ENCODE results near the gene TTLL9. TPM values are rescaled to one million over a fixed set of nuclear protein-coding genes. Genes with fewer than 3 reads are reported as not detected.

TTLL9 gene
- total and polyA plus RNA-seq, 2 of the 13 experiments (the other 11 are each of a cell fraction or from before 2014, with no cell fraction given), result not detected

DNA sequence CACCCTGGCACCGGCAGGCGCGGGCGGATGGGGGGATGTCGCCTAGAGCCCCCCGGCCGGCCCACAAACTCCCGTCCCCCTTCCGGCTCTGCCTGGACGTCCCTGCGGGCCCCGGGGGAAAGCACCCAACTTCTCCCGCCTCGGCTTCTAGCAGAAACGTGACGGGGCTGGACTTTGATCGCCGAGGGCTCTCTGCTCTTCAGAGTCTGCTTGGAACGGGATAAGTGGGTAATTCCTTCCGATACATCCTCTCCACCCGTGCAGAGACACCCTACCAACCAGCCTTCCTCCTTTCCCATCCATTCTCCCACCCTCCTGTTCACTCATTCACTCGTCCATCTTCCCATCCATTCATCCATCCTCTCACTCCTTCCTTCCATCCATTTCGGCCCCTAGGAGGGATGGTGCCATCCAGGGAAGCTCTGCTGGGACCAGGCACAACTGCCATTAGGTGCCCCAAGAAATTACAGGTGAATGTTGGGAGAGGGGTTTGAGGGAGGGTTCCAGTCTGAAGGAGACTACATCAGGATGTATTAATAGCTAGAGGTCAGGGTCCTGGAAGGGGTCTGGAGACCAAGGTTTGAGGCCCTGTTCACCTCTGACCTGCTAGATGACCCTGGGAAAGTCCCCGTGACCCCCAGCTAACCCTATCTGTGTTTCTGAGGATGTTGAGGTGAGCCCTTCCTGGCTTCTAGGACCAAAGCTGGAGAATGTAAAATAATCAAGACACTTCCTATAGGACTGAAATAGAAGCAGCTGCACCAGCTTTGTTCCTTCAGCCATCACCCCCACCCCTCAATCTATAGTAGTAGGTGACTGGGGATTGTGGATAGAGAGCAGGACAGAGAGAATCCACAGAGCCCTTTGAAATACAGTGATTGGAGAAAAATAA is 538 bp downstream of the TTLL9 start (continued):
- TF ChIP-seq FOXK1 (CRISPR knock-in tag; IDR thresholded peaks at IDR 0.05; ENCODE audit: borderline replicate concordance, low read depth), result no peak
- TF ChIP-seq ZNF501 (CRISPR knock-in tag; IDR thresholded peaks at IDR 0.05), result 0 out of 2 replicates have a peak, but pooled peaks have one; percentile 15
- no peak for TF ChIP-seq ARNT (IDR thresholded peaks at IDR 0.05)
- TF ChIP-seq KLF9 (CRISPR knock-in tag; IDR thresholded peaks at IDR 0.05; ENCODE audit: low read depth), result no peak
- TF ChIP-seq FOXJ3 (CRISPR knock-in tag; IDR thresholded peaks at IDR 0.05; ENCODE audit: borderline replicate concordance), result no peak
- 0 out of 2 replicates have a peak, but pooled peaks have one; percentile 26 for TF ChIP-seq ZNF318 (CRISPR knock-in tag; IDR thresholded peaks at IDR 0.05)
- no peak; the same call in 1 of the 2 replicates for TF ChIP-seq HOXA3 (CRISPR knock-in tag; IDR thresholded peaks at IDR 0.05)
- TF ChIP-seq HOXA5 (CRISPR knock-in tag; IDR thresholded peaks at IDR 0.05), result no peak
- no peak for TF ChIP-seq AGO2 (optimal IDR thresholded peaks at IDR 0.05; ENCODE audit: low read depth, low read length)
- TF ChIP-seq, protein P1, sequence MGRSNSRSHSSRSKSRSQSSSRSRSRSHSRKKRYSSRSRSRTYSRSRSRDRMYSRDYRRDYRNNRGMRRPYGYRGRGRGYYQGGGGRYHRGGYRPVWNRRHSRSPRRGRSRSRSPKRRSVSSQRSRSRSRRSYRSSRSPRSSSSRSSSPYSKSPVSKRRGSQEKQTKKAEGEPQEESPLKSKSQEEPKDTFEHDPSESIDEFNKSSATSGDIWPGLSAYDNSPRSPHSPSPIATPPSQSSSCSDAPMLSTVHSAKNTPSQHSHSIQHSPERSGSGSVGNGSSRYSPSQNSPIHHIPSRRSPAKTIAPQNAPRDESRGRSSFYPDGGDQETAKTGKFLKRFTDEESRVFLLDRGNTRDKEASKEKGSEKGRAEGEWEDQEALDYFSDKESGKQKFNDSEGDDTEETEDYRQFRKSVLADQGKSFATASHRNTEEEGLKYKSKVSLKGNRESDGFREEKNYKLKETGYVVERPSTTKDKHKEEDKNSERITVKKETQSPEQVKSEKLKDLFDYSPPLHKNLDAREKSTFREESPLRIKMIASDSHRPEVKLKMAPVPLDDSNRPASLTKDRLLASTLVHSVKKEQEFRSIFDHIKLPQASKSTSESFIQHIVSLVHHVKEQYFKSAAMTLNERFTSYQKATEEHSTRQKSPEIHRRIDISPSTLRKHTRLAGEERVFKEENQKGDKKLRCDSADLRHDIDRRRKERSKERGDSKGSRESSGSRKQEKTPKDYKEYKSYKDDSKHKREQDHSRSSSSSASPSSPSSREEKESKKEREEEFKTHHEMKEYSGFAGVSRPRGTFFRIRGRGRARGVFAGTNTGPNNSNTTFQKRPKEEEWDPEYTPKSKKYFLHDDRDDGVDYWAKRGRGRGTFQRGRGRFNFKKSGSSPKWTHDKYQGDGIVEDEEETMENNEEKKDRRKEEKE (IDR thresholded peaks at IDR 0.05), result no peak
- no peak for TF ChIP-seq CREM (IDR thresholded peaks at IDR 0.05)
- TF ChIP-seq CREM (CRISPR knock-in tag; IDR thresholded peaks at IDR 0.05), result no peak
- TF ChIP-seq, protein P2, sequence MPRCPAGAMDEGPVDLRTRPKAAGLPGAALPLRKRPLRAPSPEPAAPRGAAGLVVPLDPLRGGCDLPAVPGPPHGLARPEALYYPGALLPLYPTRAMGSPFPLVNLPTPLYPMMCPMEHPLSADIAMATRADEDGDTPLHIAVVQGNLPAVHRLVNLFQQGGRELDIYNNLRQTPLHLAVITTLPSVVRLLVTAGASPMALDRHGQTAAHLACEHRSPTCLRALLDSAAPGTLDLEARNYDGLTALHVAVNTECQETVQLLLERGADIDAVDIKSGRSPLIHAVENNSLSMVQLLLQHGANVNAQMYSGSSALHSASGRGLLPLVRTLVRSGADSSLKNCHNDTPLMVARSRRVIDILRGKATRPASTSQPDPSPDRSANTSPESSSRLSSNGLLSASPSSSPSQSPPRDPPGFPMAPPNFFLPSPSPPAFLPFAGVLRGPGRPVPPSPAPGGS (CRISPR knock-in tag; IDR thresholded peaks at IDR 0.05), result no peak
- TF ChIP-seq NR2F2 (IDR thresholded peaks at IDR 0.05; ENCODE audit: borderline replicate concordance, low read depth), result no peak
- TF ChIP-seq ZNF777 (CRISPR knock-in tag; IDR thresholded peaks at IDR 0.05), result no peak
- peak; percentile 86 for TF ChIP-seq SRSF1 (optimal IDR thresholded peaks at IDR 0.05; ENCODE audit: low read depth, low read length)
- TF ChIP-seq NFIC (IDR thresholded peaks at IDR 0.05; ENCODE audit: low read length), result no peak
- TF ChIP-seq PCBP2 (optimal IDR thresholded peaks at IDR 0.05; ENCODE audit: low read depth, low read length, poor library complexity, severe bottlenecking), result peak; percentile 61

Measured in HepG2 (cell line).